ENCODE results near the gene RGS8. TPM values are rescaled to one million over a fixed set of nuclear protein-coding genes. Genes with fewer than 3 reads are reported as not detected.

Gene RGS8
- total RNA-seq, 2 experiments from 2014 or later, result not detected

- Mint-ChIP-seq H3K4me3 (no peak overlapping the region), H3K36me3 (ENCODE audit: low read depth) (no peaks in the 10 kb centered on the region), H3K9me3 (no peaks in the 10 kb centered on the region), H3K4me1 (ENCODE audit: low read depth) (no peaks in the 10 kb centered on the region), H3K27ac (no peak overlapping the region), H3K27me3 (peaks cover 14% of the 10 kb centered on the region)
- CTCF ChIA-PET, result interaction anchor here (1.3 kb wide), 1 partner anchor 10 kb away, joined by 3 read pairs; no protein-coding TSS in a partner anchor
- H3K4me3 ChIP-seq (ENCODE audit: low read length), result no peak overlapping the region
- peaks cover 3% of the 10 kb centered on the region for H3K4me1 ChIP-seq (ENCODE audit: insufficient read depth, low read length)
- peaks cover 3 to 11% of the 10 kb centered on the region in 2 experiments for H3K27me3 ChIP-seq (ENCODE audit: control insufficient read depth in 1 of 2, insufficient read depth in 2 of 2, low read length in 2 of 2)
- no peak for TF ChIP-seq CTCF (IDR thresholded peaks at IDR 0.05)
- H3K27ac ChIP-seq (ENCODE audit: low read depth in 1 of 2, low read length in 2 of 2), result no peak overlapping the region
- DNase-seq (no peak), ATAC-seq (ENCODE audit: poor library complexity) (no peak)
- POLR2A ChIA-PET, result no interaction called here
- intact Hi-C loops (cut with DNase I, micrococcal nuclease), result no loop called here
- no peaks in the 10 kb centered on the region for H3K36me3 ChIP-seq (ENCODE audit: insufficient read depth, low read length)
- no peaks in the 10 kb centered on the region for H3K9me3 ChIP-seq (ENCODE audit: control insufficient read depth in 1 of 2, insufficient read depth in 1 of 2, low read length in 2 of 2)
Measured at GRCh38 chr1:182680408-182680807, 4.0 kb downstream of the RGS8 start.

- Histone ChIP-seq H3K27me3 (ENCODE audit: control insufficient read depth in 1 of 2, insufficient read depth in 2 of 2, low read length in 2 of 2) (peaks cover 3 to 11% of the 10 kb centered on the region in 2 experiments), H3K36me3 (ENCODE audit: insufficient read depth, low read length) (no peaks in the 10 kb centered on the region), H3K9me3 (ENCODE audit: control insufficient read depth in 1 of 2, insufficient read depth in 1 of 2, low read length in 2 of 2) (no peaks in the 10 kb centered on the region), H3K4me1 (ENCODE audit: insufficient read depth, low read length) (peaks cover 3% of the 10 kb centered on the region), H3K4me3 (ENCODE audit: low read length) (no peak overlapping the region), H3K27ac (ENCODE audit: low read depth in 1 of 2, low read length in 2 of 2) (no peak overlapping the region)
- no peaks in the 10 kb centered on the region for H3K4me1 Mint-ChIP-seq (ENCODE audit: low read depth)
- ChIA-PET POLR2A (no interaction called here), CTCF (interaction anchor here (1.3 kb wide), 1 partner anchor 11 kb away, joined by 3 read pairs; no protein-coding TSS in a partner anchor)
- intact Hi-C loops (cut with DNase I, micrococcal nuclease), result no loop called here
- no peaks in the 10 kb centered on the region for H3K9me3 Mint-ChIP-seq
- H3K27ac Mint-ChIP-seq, result no peak overlapping the region
- no peaks in the 10 kb centered on the region for H3K36me3 Mint-ChIP-seq (ENCODE audit: low read depth)
- TF ChIP-seq CTCF (IDR thresholded peaks at IDR 0.05), result no peak
- H3K4me3 Mint-ChIP-seq, result no peak overlapping the region
- DNase-seq, result no peak
- no peak for ATAC-seq (ENCODE audit: poor library complexity)
- H3K27me3 Mint-ChIP-seq, result peaks cover 14% of the 10 kb centered on the region
Measured at GRCh38 chr1:182679684-182680083, 4.7 kb downstream of the RGS8 start.

- ChIA-PET CTCF (interaction anchor here (1.1 to 2.1 kb wide), 2 partner anchors 48 to 76 kb away, joined by 3 to 8 read pairs; no protein-coding TSS in a partner anchor), POLR2A (no interaction called here)
- no peak overlapping the region for H3K4me3 ChIP-seq (ENCODE audit: low read length)
- peaks cover 3% of the 10 kb centered on the region for H3K4me1 ChIP-seq (ENCODE audit: insufficient read depth, low read length)
- H3K36me3 Mint-ChIP-seq (ENCODE audit: low read depth), result no peaks in the 10 kb centered on the region
- peaks cover 0 to 3% of the 10 kb centered on the region in 2 experiments for H3K27me3 ChIP-seq (ENCODE audit: control insufficient read depth in 1 of 2, insufficient read depth in 2 of 2, low read length in 2 of 2)
- no peaks in the 10 kb centered on the region for H3K9me3 ChIP-seq (ENCODE audit: control insufficient read depth in 1 of 2, insufficient read depth in 1 of 2, low read length in 2 of 2)
- TF ChIP-seq CTCF (IDR thresholded peaks at IDR 0.05), result no peak
- H3K4me1 Mint-ChIP-seq (ENCODE audit: low read depth), result no peaks in the 10 kb centered on the region
- peaks cover 3% of the 10 kb centered on the region for H3K27me3 Mint-ChIP-seq
- DNase-seq (no peak), ATAC-seq (ENCODE audit: poor library complexity) (no peak)
- intact Hi-C loops (cut with DNase I, micrococcal nuclease), result no loop called here
- H3K4me3 Mint-ChIP-seq, result no peak overlapping the region
- no peak overlapping the region for H3K27ac ChIP-seq (ENCODE audit: low read depth in 1 of 2, low read length in 2 of 2)
- H3K36me3 ChIP-seq (ENCODE audit: insufficient read depth, low read length), result no peaks in the 10 kb centered on the region
- no peak overlapping the region for H3K27ac Mint-ChIP-seq
- H3K9me3 Mint-ChIP-seq, result no peaks in the 10 kb centered on the region
Measured at GRCh38 chr1:182677397-182678098, 6.8 kb downstream of the RGS8 start.

Measured in CD4-positive, alpha-beta T cell (primary cell).